GM15510 (cell line): ENCODE measurements around the gene AKAP5.

Experiments
- POLR2A ChIP-seq: IDR thresholded peaks from 3 replicates; pipeline ENCODE4 v1.6.1; 2011; ENCODE audit warnings: borderline replicate concordance; ENCODE audit not compliant: insufficient read length; ENCODE audit errors: extremely low read depth

AKAP5 gene

GRCh38 chr14:64444984-64445845, 20.1 kb upstream of the AKAP5 start:
- peak; percentile 40 for TF ChIP-seq POLR2A

- TF ChIP-seq POLR2A = no peak
These were observed 17.2 kb upstream of the AKAP5 start for GRCh38 chr14:64447876-64448670.

GRCh38 chr14:64450255-64450654, 15.0 kb upstream of the AKAP5 start:
- no peak for TF ChIP-seq POLR2A

GRCh38 chr14:64454671-64455070, 10.6 kb upstream of the AKAP5 start:
- no peak for TF ChIP-seq POLR2A

- TF ChIP-seq POLR2A = no peak
These were observed 5.7 kb upstream of the AKAP5 start for GRCh38 chr14:64459405-64460136.

- no peak for TF ChIP-seq POLR2A
These were observed 4.1 kb upstream of the AKAP5 start for GRCh38 chr14:64461221-64461620.

- no peak for TF ChIP-seq POLR2A
These were observed 2.1 kb upstream of the AKAP5 start for GRCh38 chr14:64463195-64463594.

- no peak for TF ChIP-seq POLR2A
These were observed 1.4 kb upstream of the AKAP5 start for GRCh38 chr14:64463873-64464272.

GRCh38 chr14:64464651-64465050, 648 bp upstream of the AKAP5 start:
- TF ChIP-seq POLR2A = no peak

GRCh38 chr14:64465831-64466554, 694 bp downstream of the AKAP5 start:
- no peak for TF ChIP-seq POLR2A

GRCh38 chr14:64467101-64467500, 1.8 kb downstream of the AKAP5 start:
- TF ChIP-seq POLR2A = no peak

- no peak for TF ChIP-seq POLR2A
These were observed 2.3 kb downstream of the AKAP5 start for GRCh38 chr14:64467566-64467965.

- TF ChIP-seq POLR2A = no peak
These were observed 3.2 kb downstream of the AKAP5 start for GRCh38 chr14:64468451-64468850.

GRCh38 chr14:64474041-64474440, 8.7 kb downstream of the AKAP5 start:
- TF ChIP-seq POLR2A = no peak
